Measurements from ENCODE around the gene PTPN20.

- TF ChIP-seq EZH2 (IDR thresholded peaks at IDR 0.05) = no peak
- no peak for TF ChIP-seq POLR2AphosphoS5 (IDR thresholded peaks at IDR 0.05; ENCODE audit: borderline replicate concordance, low read depth, low read length)
These were observed 113.4 kb downstream of the PTPN20 start for GRCh38 chr10:47024399-47025252.
